ENCODE data around the gene SUFU. TPM values are rescaled to one million over a fixed set of nuclear protein-coding genes. Genes with fewer than 3 reads are reported as not detected.
"Not testable (repeated sequence)": the region's sequence is repeated elsewhere in the genome, so short reads cannot be mapped to it uniquely, and the experiment has no call there.

Gene SUFU
- 5.3 and 8.5 TPM in 2 replicates for polyA plus RNA-seq (2011; rRNA removed)
- polyA minus RNA-seq (2011; rRNA and poly(A)+ RNA removed) = 9.7 and 9.8 TPM in 2 replicates

DNA sequence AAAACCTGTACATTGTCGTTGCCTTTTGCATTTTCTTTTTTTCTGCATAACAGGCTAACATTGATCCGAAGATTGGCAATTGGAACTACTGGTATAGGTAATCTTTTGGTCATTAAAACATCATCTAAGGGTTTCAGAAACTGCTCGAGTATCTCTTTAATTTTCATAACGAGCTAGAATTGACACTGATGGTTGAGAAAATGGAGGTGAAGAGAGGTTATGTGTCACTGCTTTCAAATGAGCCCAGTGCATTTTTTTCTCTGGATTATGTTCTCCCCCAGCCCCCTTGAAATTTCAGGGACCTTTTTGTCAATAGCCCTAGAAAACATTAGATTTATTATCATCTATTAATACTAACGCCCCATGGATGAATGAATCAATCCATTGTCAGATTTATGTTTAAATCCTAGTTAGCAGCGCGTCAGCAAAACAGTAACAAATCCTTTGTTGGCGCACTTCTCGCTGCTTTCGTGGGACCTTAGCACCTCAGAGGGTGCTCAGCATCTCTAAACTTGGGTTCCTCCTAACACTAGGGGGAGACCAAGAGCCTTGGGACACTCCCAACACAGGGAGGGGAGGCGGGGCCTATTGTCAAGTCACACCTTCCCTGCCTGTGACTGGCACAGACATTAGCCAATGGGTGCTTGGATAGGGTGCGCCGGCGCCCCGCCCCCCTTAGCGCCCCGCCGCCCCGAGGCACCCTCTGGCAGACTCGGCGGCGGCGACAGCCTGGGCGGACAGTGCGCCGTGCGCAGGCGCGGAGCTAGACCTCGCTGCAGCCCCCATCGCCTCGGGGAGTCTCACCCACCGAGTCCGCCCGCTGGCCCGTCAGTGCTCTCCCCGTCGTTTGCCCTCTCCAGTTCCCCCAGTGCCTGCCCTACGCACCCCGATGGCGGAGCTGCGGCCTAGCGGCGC is at the start of gene SUFU:
Gene SUFU, plus strand, starts transcription at position 709 of the 915 bp plus-strand sequence. Its CDS starts 181 bp downstream, at position 890.
- ChIA-PET POLR2A (no interaction called here), CTCF (interaction anchor here (0.6 to 4.3 kb wide), 33 partner anchors 10 to 318 kb away, joined by 3 to 113 read pairs (median 4); partner anchors contain the start of gene TRIM8)
- Histone ChIP-seq H3K27me3 (ENCODE audit: control insufficient read depth, insufficient read depth, low read length) (no peaks in the 10 kb centered on the region), H3K4me3 (ENCODE audit: low read depth, low read length) (peak within 1 kb of the TSS; percentile 91), H3K36me3 (ENCODE audit: control insufficient read depth, insufficient read depth, low read length) (no peaks in the 10 kb centered on the region)
- TF ChIP-seq, protein P1, sequence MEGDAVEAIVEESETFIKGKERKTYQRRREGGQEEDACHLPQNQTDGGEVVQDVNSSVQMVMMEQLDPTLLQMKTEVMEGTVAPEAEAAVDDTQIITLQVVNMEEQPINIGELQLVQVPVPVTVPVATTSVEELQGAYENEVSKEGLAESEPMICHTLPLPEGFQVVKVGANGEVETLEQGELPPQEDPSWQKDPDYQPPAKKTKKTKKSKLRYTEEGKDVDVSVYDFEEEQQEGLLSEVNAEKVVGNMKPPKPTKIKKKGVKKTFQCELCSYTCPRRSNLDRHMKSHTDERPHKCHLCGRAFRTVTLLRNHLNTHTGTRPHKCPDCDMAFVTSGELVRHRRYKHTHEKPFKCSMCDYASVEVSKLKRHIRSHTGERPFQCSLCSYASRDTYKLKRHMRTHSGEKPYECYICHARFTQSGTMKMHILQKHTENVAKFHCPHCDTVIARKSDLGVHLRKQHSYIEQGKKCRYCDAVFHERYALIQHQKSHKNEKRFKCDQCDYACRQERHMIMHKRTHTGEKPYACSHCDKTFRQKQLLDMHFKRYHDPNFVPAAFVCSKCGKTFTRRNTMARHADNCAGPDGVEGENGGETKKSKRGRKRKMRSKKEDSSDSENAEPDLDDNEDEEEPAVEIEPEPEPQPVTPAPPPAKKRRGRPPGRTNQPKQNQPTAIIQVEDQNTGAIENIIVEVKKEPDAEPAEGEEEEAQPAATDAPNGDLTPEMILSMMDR (IDR thresholded peaks at IDR 0.05; ENCODE audit: insufficient read depth, low read depth, low read length) = peak; percentile 94
- peak; percentile 79 for DNase-seq (ENCODE audit: low read depth)

DNA sequence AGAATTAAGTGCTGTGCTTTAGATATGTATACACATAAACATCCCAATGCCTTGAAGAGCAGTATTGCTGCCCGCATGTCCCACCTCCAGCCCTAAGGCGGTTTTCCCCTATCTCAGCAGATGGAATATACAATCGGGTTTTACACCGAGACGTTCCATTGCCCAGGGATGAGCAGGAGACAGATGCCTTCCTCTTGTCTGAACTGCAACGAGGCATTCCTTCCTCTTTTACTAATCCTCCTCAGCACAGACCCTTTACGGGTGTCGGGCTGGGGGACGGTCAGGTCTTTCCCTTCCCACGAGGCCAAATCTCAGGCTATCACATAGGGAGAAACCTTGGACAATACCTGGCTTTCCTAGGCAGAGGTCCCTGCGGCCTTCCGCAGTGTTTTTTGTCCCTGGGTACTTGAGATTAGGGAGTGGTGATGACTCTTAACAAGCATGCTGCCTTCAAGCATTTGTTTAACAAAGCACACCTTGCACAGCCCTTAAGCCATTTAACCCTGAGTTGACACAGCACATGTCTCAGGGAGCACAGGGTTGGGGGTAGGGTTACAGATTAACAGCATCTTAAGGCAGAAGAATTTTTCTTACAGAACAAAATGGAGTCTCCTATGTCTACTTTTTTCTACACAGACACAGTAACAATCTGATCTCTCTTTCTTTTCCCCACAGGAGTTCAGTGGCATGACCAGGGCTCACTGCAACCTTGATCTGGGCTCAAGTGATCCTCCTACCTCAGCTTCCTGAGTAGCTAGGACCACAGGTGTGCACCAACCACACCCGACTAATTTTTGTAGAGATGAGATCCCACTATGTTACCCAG is 48.9 kb upstream of the SUFU start:
- POLR2A ChIA-PET; DNase-seq (ENCODE audit: low read depth); H3K27me3 ChIP-seq (ENCODE audit: control insufficient read depth, insufficient read depth, low read length); CTCF ChIA-PET; H3K36me3 ChIP-seq (ENCODE audit: control insufficient read depth, insufficient read depth, low read length); H3K4me3 ChIP-seq (ENCODE audit: low read depth, low read length): not testable (repeated sequence)

DNA sequence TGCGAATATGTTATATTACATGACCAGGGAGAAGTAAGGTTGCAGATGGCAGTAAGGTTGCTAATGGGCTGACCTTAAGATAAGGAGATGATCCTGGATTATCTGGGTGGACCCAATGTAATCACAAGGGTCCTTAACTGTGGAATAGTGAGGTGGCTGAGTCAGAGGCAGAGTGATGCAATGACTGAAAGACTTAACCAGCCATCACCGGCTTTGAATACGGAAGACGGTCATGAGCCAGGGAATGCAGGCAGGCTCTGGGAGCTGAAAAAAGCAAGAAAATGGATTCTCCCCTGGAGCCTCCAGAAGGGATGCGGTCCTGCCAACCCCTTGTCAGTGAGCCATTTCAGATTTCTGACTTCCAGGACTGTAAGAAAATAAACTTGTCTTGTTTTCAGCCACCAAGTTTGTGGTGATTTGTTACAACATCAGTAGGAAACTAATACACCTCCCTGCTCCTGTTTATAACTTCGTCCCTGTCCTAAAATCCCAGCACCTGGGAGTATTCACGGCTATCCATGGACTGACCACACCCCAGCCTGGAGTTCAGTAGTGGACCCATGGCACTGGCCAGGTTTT is 47.8 kb upstream of the SUFU start:
- Histone ChIP-seq H3K4me3 (ENCODE audit: low read depth, low read length) (no peak overlapping the region), H3K36me3 (ENCODE audit: control insufficient read depth, insufficient read depth, low read length) (no peaks in the 10 kb centered on the region)
- TF ChIP-seq, protein P1 (IDR thresholded peaks at IDR 0.05; ENCODE audit: insufficient read depth, low read depth, low read length) = no peak

DNA sequence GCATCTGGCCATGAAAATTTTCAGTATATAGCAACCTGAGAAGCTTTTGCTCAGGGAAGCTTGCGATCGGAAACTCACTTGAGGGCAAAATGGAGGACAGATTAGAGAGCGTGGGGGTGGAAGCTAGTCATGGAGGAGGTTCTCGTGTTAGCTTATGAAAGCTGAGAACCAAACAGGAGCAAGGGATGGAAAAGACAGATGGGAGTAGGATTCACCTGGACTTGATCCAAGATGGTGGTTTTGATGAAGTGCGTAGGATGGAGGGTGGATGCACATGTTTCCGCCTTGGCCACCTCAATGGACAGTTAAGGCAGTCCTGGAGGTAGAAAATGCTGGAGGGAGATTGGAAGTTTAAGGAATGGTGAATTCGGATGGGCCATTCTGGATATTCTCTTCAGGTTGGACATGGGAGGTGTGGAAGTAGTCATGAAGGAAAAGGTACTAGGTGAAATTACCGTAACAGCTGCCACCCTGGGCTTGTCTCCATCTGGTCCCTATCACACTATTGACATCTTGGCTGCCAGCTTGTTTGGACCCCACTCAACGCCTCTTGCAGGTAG is 46.1 kb upstream of the SUFU start:
- Histone ChIP-seq H3K4me3 (ENCODE audit: low read depth, low read length) (no peak overlapping the region), H3K36me3 (ENCODE audit: control insufficient read depth, insufficient read depth, low read length) (no peaks in the 10 kb centered on the region), H3K27me3 (ENCODE audit: control insufficient read depth, insufficient read depth, low read length) (no peaks in the 10 kb centered on the region)
- TF ChIP-seq, protein P1 (IDR thresholded peaks at IDR 0.05; ENCODE audit: insufficient read depth, low read depth, low read length) = no peak
- no peak for DNase-seq (ENCODE audit: low read depth)
- ChIA-PET CTCF (interaction anchor here (0.6 kb wide), 1 partner anchor 21 kb away, joined by 3 read pairs; no protein-coding TSS in a partner anchor), POLR2A (no interaction called here)

More for the DNA sequence above, 47.8 kb upstream of the SUFU start:
- no peaks in the 10 kb centered on the region for H3K27me3 ChIP-seq (ENCODE audit: control insufficient read depth, insufficient read depth, low read length)
- no peak for DNase-seq (ENCODE audit: low read depth)
- POLR2A ChIA-PET = no interaction called here
- CTCF ChIA-PET = interaction anchor here (1.0 kb wide), 1 partner anchor 68 kb away, joined by 3 read pairs; no protein-coding TSS in a partner anchor

DNA sequence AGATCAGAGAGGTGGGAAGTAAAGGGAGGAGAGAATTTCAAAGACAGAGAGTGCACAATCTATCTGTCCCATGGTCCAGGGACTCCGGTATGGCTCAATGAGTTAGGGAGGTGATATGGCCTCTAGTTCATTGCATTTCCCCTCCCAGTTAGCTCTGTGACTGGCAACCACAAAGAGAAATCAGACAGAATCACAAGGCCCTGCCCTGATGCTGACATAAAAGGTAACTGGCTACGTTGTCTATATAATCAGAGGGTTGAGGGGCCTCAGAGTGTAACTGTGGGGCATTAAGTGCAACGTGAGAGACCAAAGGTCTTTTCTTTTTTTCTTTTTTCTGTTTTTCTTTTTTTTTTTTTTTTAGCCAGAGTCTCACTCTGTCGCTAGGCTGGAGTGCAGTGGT is 45.1 kb upstream of the SUFU start:
- CTCF ChIA-PET = interaction anchor here (5.7 kb wide), 1 partner anchor 20 kb away, joined by 33 read pairs; no protein-coding TSS in a partner anchor

More for the DNA sequence above, 45.1 kb upstream of the SUFU start:
- no peak overlapping the region for H3K4me3 ChIP-seq (ENCODE audit: low read depth, low read length)
- no peak for DNase-seq (ENCODE audit: low read depth)
- H3K27me3 ChIP-seq (ENCODE audit: control insufficient read depth, insufficient read depth, low read length) = no peaks in the 10 kb centered on the region; the same call in 1 of the 2 replicates
- no peaks in the 10 kb centered on the region for H3K36me3 ChIP-seq (ENCODE audit: control insufficient read depth, insufficient read depth, low read length)
- TF ChIP-seq, protein P1 (IDR thresholded peaks at IDR 0.05; ENCODE audit: insufficient read depth, low read depth, low read length) = no peak
- POLR2A ChIA-PET = no interaction called here

Measured in BJ (cell line).